GM12872 (cell line): ENCODE measurements around the gene NOC3L.

ENCODE experiments used
- CTCF ChIP-seq: IDR thresholded peaks from 3 replicates; pipeline ENCODE4 v1.5.1; 2011; ENCODE audit warnings: low read depth, mild to moderate bottlenecking, low read length, moderate library complexity; ENCODE audit not compliant: insufficient read depth

The NOC3L gene

DNA sequence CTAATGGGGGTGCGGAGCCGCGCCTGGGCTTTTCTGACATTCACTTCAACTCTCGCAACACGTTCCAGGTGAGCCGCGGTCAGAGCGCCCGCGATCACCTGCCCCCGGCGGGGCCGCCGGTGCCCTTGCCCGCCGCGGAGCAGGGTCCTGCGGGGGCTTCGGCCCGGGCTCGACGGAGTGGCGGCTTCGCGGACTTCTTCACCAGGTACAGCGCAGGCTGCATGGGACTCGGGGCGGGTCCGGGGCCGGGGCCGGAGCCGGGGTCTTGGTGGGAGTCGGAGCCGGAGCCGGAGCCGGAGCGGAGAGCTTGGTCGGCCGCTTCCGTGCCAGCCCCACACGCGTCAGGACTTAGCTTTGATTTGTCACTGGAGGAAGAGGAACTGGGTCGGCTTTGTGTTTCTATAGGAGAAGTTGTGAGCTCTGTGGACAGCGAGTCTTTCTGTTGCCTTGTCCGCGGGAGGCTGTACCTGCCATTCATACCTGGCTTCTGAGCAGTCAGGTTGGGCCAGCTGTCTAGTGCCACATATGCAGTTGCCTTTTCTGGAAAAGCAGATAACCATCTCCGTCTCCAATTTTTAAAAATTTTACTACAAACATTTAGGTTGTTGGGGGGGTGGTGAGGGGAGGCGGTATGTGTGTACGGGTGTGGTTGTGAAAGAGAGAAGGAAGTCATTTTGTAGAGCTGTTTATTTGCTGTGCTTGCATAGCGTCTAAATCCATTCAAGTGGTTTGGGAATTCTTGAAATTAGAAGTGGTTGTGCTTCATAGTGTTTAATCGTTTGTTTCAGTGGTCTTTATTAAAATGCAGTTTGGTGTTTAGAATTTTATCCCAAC is 40.9 kb upstream of the NOC3L start:
- TF ChIP-seq CTCF, result no peak

DNA sequence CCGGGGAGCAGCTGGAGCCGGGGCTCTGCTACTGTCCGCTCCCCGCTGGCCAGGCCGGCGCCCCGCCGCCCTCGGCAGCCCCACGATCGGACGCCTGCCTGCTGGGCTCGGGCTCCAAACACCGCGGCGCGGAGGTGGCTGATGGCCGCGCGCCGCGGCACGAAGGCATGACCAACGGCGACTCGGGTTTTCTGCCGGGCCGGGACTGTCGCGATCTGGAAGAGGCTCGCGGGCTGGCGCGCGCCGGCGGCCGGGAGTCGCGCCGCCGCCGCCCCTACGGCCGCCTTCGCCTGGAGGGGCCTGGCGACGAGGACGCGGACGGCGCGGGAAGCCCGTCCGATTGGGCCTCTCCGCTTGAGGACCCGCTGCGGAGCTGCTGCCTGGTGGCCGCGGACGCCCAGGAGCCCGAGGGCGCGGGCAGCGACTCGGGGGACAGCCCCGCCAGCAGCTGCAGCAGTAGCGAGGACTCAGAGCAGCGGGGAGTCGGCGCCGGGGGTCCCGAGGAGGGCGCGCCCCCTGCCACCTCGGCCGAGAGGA is 40.2 kb upstream of the NOC3L start:
- no peak for TF ChIP-seq CTCF

- TF ChIP-seq CTCF, result no peak
Measured at GRCh38 chr10:94402204-94402842, 39.6 kb upstream of the NOC3L start, which contains the start of gene TBC1D12. TSS of gene TBC1D12 (plus strand) at chr10:94402541. CDS start at chr10:94402614, 73 bp downstream.

DNA sequence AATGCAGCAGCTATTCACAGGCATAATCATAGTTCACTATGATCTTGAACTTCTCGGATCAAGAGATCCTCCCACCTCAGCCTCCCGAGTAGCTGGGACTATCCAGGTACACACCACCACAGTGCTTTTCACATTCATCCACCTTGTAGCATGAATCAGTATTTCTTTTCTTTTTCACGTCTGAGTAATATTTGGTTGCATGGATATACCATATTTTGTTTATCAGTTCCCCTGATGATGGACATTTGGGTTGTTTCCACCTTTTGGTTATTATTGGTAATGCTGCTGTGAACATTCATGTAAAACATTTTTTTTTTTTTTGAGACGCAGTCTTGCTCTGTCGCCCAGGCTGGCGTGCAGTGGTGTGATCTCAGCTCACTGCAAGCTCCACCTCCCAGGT is 36.0 kb upstream of the NOC3L start:
- no peak for TF ChIP-seq CTCF

DNA sequence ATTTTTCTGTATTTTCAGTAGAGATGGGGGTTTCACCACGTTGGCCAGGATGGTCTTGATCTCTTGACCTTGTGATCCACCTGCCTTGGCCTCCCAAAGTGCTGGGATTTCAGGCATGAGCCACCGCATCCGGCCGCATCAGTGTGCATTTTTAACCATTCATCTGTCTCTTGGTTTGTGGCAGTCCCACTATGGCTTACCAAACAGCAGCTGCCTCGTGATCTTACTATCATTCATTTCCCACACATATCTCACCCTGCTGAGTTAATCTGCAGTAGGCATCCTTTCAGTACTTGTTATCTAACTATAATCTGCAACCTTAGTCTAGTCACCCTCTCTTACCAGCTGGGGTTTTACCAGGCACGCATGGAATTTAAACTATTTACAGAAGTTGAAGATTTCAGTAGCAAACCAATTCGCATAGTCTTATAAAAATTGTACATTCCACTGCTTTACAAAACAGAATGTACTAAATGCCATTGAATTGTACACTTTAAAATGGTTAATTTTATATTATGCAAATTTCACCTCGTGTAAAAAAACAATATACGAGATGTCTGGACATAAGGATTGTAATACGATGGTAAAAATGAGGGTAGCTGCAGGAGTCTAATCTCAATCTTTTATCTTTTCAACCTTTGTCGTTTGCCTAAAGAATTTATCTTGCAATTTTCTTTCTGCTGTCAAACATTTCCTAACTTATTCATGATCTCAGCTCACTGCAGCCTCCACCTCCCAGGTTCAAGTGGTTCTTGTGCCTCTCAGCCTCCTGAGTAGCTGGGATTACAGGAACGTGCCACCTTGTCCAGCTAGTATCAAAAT is 35.0 kb upstream of the NOC3L start:
- no peak for TF ChIP-seq CTCF

DNA sequence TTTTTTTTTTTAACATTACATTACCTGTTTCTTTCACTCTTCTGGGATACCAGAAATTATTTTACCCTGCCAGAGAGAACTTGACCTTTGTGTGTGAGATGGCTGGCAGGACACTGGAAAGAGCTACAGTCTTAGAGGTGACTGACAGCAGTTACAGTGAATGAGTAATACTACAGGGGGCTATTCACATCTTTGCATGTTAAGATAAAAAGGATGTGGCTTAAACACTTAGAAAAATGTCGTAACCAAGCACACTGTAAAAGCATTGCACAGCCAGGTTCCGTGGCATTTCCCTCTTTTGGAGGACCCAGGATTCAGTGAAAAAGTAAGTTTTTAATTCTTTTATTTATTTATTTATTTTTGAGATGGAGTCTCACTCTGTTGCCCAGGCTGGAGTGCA is 20.8 kb upstream of the NOC3L start:
- no peak for TF ChIP-seq CTCF

- no peak for TF ChIP-seq CTCF
Measured at GRCh38 chr10:94376865-94377264, 14.1 kb upstream of the NOC3L start.
